Measurements from ENCODE around the gene CENPK. TPM values are rescaled to one million over a fixed set of nuclear protein-coding genes. Genes with fewer than 3 reads are reported as not detected.

The CENPK gene
- total RNA-seq, 1 donor: 25.9 TPM

GRCh38 chr5:65483546-65484346 is 79.2 kb downstream of the CENPK start:
- peak; percentile 66 for TF ChIP-seq CTCF (IDR thresholded peaks at IDR 0.05; ENCODE audit: insufficient read depth, low read depth, low read length)
- peak overlapping the region; percentile 76 for H3K4me3 ChIP-seq (ENCODE audit: low read depth, low read length)
- DNase-seq (ENCODE audit: low read depth): peak; percentile 85

DNA sequence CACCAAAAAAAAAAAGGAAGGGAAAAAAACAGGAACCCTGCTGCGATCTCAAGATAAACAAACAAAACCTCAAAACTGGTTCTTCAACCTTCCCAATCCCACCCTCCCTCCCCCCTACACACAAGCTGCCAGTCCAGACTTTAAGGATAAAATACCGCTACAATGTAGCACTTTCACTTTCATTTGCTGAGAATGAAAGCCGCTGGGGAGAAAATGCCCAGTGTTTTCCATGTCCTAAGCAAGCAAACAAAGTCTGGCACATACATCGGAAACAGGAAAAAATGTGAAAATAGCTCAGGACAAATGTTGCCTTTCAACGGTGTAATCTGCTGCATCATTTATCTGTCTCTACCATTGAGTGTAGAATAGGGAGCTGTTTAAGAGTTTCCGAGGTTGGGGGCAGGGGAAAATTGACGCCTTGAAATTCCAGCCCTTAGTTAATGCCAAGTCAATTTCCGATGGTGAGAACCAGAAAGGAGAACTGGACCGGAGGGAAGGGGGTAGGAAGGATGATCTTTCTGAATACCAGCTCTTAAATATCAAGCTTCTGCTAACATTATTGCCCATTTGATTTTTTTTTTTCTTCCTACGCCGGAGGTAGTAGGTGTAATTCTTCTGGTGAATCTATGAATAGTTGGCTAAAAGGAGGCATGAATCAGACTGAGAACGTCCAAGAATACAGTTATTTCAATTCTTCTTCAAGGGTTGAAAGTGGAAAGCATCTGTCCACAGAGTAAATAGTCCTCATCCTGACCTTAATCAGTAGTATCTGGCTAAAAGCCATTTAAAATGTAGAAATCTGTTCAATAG is 80.0 kb downstream of the CENPK start:
- H3K4me3 ChIP-seq (ENCODE audit: low read depth, low read length): peak overlapping the region; percentile 76
- DNase-seq (ENCODE audit: low read depth): peak; percentile 83
- no peak for TF ChIP-seq CTCF (IDR thresholded peaks at IDR 0.05; ENCODE audit: insufficient read depth, low read depth, low read length)

GRCh38 chr5:65482296-65482735 is 80.7 kb downstream of the CENPK start:
- no peak for TF ChIP-seq CTCF (IDR thresholded peaks at IDR 0.05; ENCODE audit: insufficient read depth, low read depth, low read length)
- peak; percentile 66 for DNase-seq (ENCODE audit: low read depth)
- peak overlapping the region; percentile 76 for H3K4me3 ChIP-seq (ENCODE audit: low read depth, low read length)

DNA sequence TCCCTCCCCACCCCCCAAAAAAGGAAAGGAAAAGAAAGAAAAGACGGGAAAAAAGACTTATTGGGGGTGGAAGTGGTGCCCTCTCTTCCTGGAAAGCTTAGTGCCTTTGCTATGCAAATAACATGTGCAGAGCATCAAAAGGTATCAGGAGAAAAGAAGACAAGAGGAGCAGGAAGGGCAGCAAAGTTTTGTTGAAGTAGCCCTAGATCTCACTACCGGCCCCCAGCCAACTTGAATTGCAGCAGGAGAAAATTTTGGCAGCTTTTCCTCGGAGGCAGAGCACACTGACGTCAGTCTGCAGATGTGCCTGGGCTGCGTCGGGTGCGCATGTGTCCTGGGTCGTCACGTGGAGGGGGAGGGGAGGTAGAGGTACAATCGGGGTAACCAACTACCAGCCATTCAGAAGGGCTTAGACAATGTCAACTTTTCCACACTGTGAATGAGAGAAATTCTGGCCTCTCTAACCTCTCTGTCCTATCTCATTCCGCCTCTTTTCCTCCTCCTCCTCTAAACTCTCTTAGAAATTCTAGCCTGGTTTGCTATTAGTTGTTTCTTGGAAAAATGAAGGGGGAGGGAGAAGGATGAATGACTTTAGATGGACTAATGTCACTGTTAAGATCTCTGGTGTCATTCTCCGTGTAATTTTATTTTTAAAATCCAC is 81.2 kb downstream of the CENPK start, which contains the start of gene ADAMTS6:
Gene ADAMTS6, minus strand, starts transcription at position 286 of the 661 bp plus-strand sequence. CDS start 8,247 bp downstream, outside the sequence.
- TF ChIP-seq CTCF (IDR thresholded peaks at IDR 0.05; ENCODE audit: insufficient read depth, low read depth, low read length): no peak
- peak; percentile 99 for DNase-seq (ENCODE audit: low read depth)
- H3K4me3 ChIP-seq (ENCODE audit: low read depth, low read length): peak within 1 kb of the TSS; percentile 76

GRCh38 chr5:65481171-65481581 is 81.8 kb downstream of the CENPK start:
- no peak for TF ChIP-seq CTCF (IDR thresholded peaks at IDR 0.05; ENCODE audit: insufficient read depth, low read depth, low read length)

DNA sequence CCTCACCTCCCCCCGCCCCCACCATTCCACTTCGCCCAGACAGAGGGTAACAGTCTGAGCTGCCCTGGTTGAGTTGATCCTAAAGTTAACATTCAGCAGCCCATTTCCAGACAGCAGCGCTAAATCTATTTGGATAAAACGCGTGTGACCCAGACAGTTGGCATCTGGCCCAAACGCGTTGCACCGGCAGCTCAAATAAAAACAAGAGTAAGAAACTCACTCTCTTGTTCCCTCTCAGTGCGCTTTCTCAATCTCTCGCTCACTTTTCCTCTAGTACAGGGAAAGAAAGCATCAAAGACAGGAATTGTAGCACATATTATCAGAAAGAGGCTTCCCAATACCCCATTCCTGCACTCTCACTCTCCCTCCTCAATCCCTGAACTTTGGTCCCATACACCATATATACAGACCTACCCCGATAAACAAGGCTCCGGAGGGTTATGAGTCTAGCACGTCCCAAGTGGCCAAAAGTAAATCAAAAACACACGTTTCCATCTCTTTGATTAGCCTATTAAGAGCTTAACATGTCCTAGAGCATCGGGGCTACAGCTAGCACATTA is 82.6 kb downstream of the CENPK start:
- DNase-seq (ENCODE audit: low read depth): peak; percentile 97
- peak overlapping the region; percentile 76 for H3K4me3 ChIP-seq (ENCODE audit: low read depth, low read length)
- peak; percentile 2 for TF ChIP-seq CTCF (IDR thresholded peaks at IDR 0.05; ENCODE audit: insufficient read depth, low read depth, low read length)

More at GRCh38 chr5:65481171-65481581, 81.8 kb downstream of the CENPK start:
- H3K4me3 ChIP-seq (ENCODE audit: low read depth, low read length): peak overlapping the region; percentile 76
- peak; percentile 26 for DNase-seq (ENCODE audit: low read depth)

All from fibroblast of villous mesenchyme (primary cell).